AG04449 (cell line): ENCODE results near the gene BCOR.

Source experiments
- CTCF ChIA-PET: fragments of 350-600 bp; formaldehyde crosslinking; extraction: SDS; loops from one replicate; lab custom pipeline; 2021; ENCODE audit warnings: antibody characterized with exemption; lab: Yijun Ruan, JAX
- POLR2A ChIA-PET: fragments of 400-600, 350-600 bp; formaldehyde crosslinking; extraction: SDS; loops from one replicate; lab custom pipeline; 2020; ENCODE audit warnings: antibody characterized with exemption, inconsistent platforms; lab: Yijun Ruan, JAX
- DNase-seq: peaks from one replicate; pipeline ENCODE4 v3.0.0-alpha.2; 2010; ENCODE audit warnings: low read depth, low spot score
- H3K4me3 ChIP-seq: 2 replicates; pipeline ENCODE4 v1.5.1; 2011; ENCODE audit warnings: low read depth, mild to moderate bottlenecking, control low read depth, low read length
- CTCF ChIP-seq: IDR thresholded peaks from one replicate; pipeline ENCODE4 v1.5.1; 2011; ENCODE audit warnings: mild to moderate bottlenecking, moderate library complexity, low read length, control low read depth, inconsistent platforms; ENCODE audit not compliant: insufficient read depth; ENCODE audit errors: missing control alignments

Gene BCOR

GRCh38 chrX:40060356-40060845, 37.4 kb downstream of the BCOR start:
- no peak overlapping the region for H3K4me3 ChIP-seq
- CTCF ChIA-PET = interaction anchor here (1.1 kb wide), 1 partner anchor 25 kb away, joined by 3 read pairs; no protein-coding TSS in a partner anchor
- DNase-seq = no peak
- POLR2A ChIA-PET = no interaction called here
- TF ChIP-seq CTCF = no peak

DNA sequence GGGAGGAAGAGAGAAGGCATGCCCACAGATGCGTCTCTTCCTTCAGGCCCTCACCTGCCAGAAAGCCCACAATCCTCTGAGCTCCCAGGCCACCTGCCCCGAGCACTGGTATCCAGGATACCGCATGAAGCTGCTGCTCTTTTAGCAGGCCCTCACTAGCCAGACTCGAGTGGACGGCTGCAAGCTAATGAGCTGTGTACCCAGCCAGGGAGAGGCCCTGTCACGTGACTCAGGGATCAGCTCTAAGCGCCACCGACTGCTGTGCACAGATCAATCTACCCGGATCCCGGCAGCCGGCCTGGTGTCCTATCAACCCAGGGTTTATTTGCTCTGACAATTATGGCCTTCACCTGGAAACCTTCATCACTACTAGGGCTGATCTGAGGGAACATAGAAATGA, 39.0 kb downstream of the BCOR start:
- ChIA-PET CTCF (no interaction called here), POLR2A (no interaction called here)
- TF ChIP-seq CTCF = no peak
- no peak overlapping the region for H3K4me3 ChIP-seq
- DNase-seq = no peak

GRCh38 chrX:40057405-40057804, 40.4 kb downstream of the BCOR start:
- DNase-seq = no peak
- TF ChIP-seq CTCF = no peak
- CTCF ChIA-PET = interaction anchor here (0.7 kb wide), 2 partner anchors 325 to 327 kb away, joined by 3 to 5 read pairs; no protein-coding TSS in a partner anchor
- no peak overlapping the region for H3K4me3 ChIP-seq
- POLR2A ChIA-PET = no interaction called here

GRCh38 chrX:40056420-40056819, 41.3 kb downstream of the BCOR start:
- no peak for TF ChIP-seq CTCF
- CTCF ChIA-PET = no interaction called here
- H3K4me3 ChIP-seq = no peak overlapping the region
- no peak for DNase-seq
- POLR2A ChIA-PET = no interaction called here

GRCh38 chrX:40055495-40055894, 42.3 kb downstream of the BCOR start:
- no peak for TF ChIP-seq CTCF
- POLR2A ChIA-PET = no interaction called here
- CTCF ChIA-PET = no interaction called here
- DNase-seq = no peak
- no peak overlapping the region for H3K4me3 ChIP-seq

DNA sequence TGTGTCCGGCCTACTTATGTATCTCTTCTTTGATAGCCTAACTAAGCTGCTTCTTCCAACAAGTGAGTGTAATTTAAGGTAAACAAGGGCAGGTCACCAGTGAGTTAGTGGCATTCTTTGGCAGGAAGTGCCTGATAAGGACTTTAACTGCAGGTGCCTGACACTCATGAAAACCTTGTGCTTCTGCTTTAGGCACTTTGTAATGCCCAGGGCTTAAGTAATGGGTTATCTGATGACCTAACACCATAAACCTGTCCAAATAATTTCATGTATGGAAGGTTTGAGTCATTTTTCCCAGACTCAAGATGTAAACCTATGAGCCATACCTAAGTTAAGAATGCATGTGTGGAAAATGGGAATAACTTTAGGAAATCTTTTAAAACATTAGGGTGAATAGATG, 43.0 kb downstream of the BCOR start:
- H3K4me3 ChIP-seq = no peak overlapping the region
- POLR2A ChIA-PET = no interaction called here
- no peak for TF ChIP-seq CTCF
- CTCF ChIA-PET = no interaction called here
- DNase-seq = no peak
